Neural progenitor cell (in vitro differentiated cells): ENCODE measurements around the gene WRAP53.

Experiments used
- CTCF ChIP-seq: fragments of 200-600 bp; sonication (generic); IDR thresholded peaks from 2 replicates; pipeline ENCODE4 v1.5.1; 2017; ENCODE audit warnings: antibody characterized with exemption, mild to moderate bottlenecking
- EZH2 ChIP-seq: fragments of 200-600 bp; sonication (generic); IDR thresholded peaks from 2 replicates; pipeline ENCODE4 v1.6.1; 2017; ENCODE audit warnings: antibody characterized with exemption, mild to moderate bottlenecking, moderate library complexity

GRCh38 chr17:7654832-7655540, 33.3 kb upstream of the WRAP53 start:
- TF ChIP-seq CTCF (no peak), EZH2 (no peak)
